Calu3 (cell line): ENCODE results near the gene SP1. TPM values are rescaled to one million over a fixed set of nuclear protein-coding genes. Genes with fewer than 3 reads are reported as not detected.
"Not testable (repeated sequence)": the region's sequence is repeated elsewhere in the genome, so short reads cannot be mapped to it uniquely, and the experiment has no call there.

Source experiments
- BruUV-seq: library from RNA; stranded (reverse); fragments of 400-500 nt; replicated peaks from 2 replicates; lab custom pipeline; 2021; lab: Mats Ljungman, UMichigan
- CTCF ChIA-PET: fragments of 300-600 bp; sonication (Branson Sonifier 250); formaldehyde crosslinking; loops from one replicate; lab custom pipeline; 2022; ENCODE audit warnings: antibody characterized with exemption; lab: Charles Lee
- DNase-seq: peaks from one replicate; pipeline ENCODE4 v3.0.0; 2022
- H3K27ac Mint-ChIP-seq: one replicate; pipeline ENCODE4 v1.8.0; 2022; ENCODE audit warnings: mixed read lengths; ENCODE audit not compliant: unreplicated experiment
- H3K27me3 Mint-ChIP-seq: one replicate; pipeline ENCODE4 v1.8.0; 2022; ENCODE audit warnings: mixed read lengths; ENCODE audit not compliant: unreplicated experiment
- H3K36me3 Mint-ChIP-seq: one replicate; pipeline ENCODE4 v1.8.0; 2022; ENCODE audit warnings: mild to moderate bottlenecking, moderate library complexity, mixed read lengths; ENCODE audit not compliant: insufficient read depth, unreplicated experiment
- H3K4me1 Mint-ChIP-seq: one replicate; pipeline ENCODE4 v1.8.0; 2022; ENCODE audit warnings: mild to moderate bottlenecking, low read depth, mixed read lengths; ENCODE audit not compliant: unreplicated experiment
- H3K4me3 Mint-ChIP-seq: one replicate; pipeline ENCODE4 v1.8.0; 2022; ENCODE audit warnings: mild to moderate bottlenecking, low read depth, moderate library complexity, mixed read lengths; ENCODE audit not compliant: unreplicated experiment
- H3K9me3 Mint-ChIP-seq: one replicate; pipeline ENCODE4 v1.8.0; 2022; ENCODE audit warnings: low read depth, mixed read lengths; ENCODE audit not compliant: unreplicated experiment
- CTCF ChIP-seq: fragments of 200-600 bp; IDR thresholded peaks from one replicate; pipeline ENCODE4 v1.8.0; 2022; ENCODE audit warnings: antibody characterized with exemption; ENCODE audit not compliant: unreplicated experiment
- intact Hi-C: fragments of 100-400 bp; cut with micrococcal nuclease; formaldehyde crosslinking; loops from one replicate; pipeline ENCODE4 v1.10.0; 2022; ENCODE audit not compliant: unreplicated experiment
- total RNA-seq: library from RNA; stranded (reverse); gene quantifications from 2 replicates; pipeline ENCODE4 v1.2.3, GENCODE V29; 2022

SP1 gene
- total RNA-seq, 1 experiment from 2014 or later, result 58.0 TPM

GRCh38 chr12:53443955-53444354 is 64.0 kb downstream of the SP1 start:
- no TSS peak for BruUV-seq
- no peak for TF ChIP-seq CTCF
- Mint-ChIP-seq H3K4me1 (peaks cover 17% of the 10 kb centered on the region), H3K36me3 (peaks cover 44% of the 10 kb centered on the region), H3K27ac (no peak overlapping the region), H3K9me3 (no peaks in the 10 kb centered on the region), H3K4me3 (peak overlapping the region; percentile 81), H3K27me3 (no peaks in the 10 kb centered on the region)
- intact Hi-C loops, result no loop called here
- CTCF ChIA-PET, result interaction anchor here (0.7 kb wide), 1 partner anchor 92 kb away, joined by 5 read pairs; no protein-coding TSS in a partner anchor
- DNase-seq, result peak; percentile 13

GRCh38 chr12:53444593-53445325 is 64.8 kb downstream of the SP1 start:
- H3K4me3 Mint-ChIP-seq, H3K27me3 Mint-ChIP-seq, BruUV-seq, H3K27ac Mint-ChIP-seq, intact Hi-C loops, DNase-seq, H3K9me3 Mint-ChIP-seq: not testable (repeated sequence)
- Mint-ChIP-seq H3K36me3 (peaks cover 44% of the 10 kb centered on the region), H3K4me1 (peaks cover 17% of the 10 kb centered on the region)
- CTCF ChIA-PET, result interaction anchor here (0.7 kb wide), 1 partner anchor 92 kb away, joined by 5 read pairs; no protein-coding TSS in a partner anchor

GRCh38 chr12:53450936-53451335 is 71.0 kb downstream of the SP1 start:
- Mint-ChIP-seq H3K4me3 (no peak overlapping the region), H3K27ac (no peak overlapping the region), H3K4me1 (peaks cover 19% of the 10 kb centered on the region), H3K9me3 (no peaks in the 10 kb centered on the region), H3K36me3 (peaks cover 46% of the 10 kb centered on the region), H3K27me3 (no peaks in the 10 kb centered on the region)
- intact Hi-C loops, result no loop called here
- BruUV-seq, result no TSS peak
- CTCF ChIA-PET, result no interaction called here
- DNase-seq, result no peak
- no peak for TF ChIP-seq CTCF

GRCh38 chr12:53451661-53452158 is 71.7 kb downstream of the SP1 start, which contains the start of gene PCBP2:
Gene PCBP2, plus strand, starts transcription at chr12:53452102. Its CDS starts 2,699 bp downstream, at chr12:53454801.
- H3K4me1 Mint-ChIP-seq, result peaks cover 19% of the 10 kb centered on the region
- no peaks in the 10 kb centered on the region for H3K27me3 Mint-ChIP-seq
- peak within 1 kb of the TSS; percentile 82 for H3K4me3 Mint-ChIP-seq
- peak within 1 kb of the TSS; percentile 68 for H3K27ac Mint-ChIP-seq
- H3K9me3 Mint-ChIP-seq, result no peaks in the 10 kb centered on the region
- intact Hi-C loops, result no loop called here
- CTCF ChIA-PET, result no interaction called here
- peaks cover 52% of the 10 kb centered on the region for H3K36me3 Mint-ChIP-seq
- peak; percentile 58 for TF ChIP-seq CTCF
- no TSS peak for BruUV-seq
- peak; percentile 95 for DNase-seq
